ENCODE measurements around the gene RBBP5.

RBBP5 gene

GRCh38 chr1:205057808-205058575 is 63.8 kb downstream of the RBBP5 start:
- DNase-seq (ENCODE audit: low read depth): no peak

- DNase-seq (ENCODE audit: low read depth): no peak
These were observed 64.7 kb downstream of the RBBP5 start for GRCh38 chr1:205056956-205057568.

- DNase-seq (ENCODE audit: low read depth): no peak
These were observed 65.6 kb downstream of the RBBP5 start for GRCh38 chr1:205056188-205056611.

DNA sequence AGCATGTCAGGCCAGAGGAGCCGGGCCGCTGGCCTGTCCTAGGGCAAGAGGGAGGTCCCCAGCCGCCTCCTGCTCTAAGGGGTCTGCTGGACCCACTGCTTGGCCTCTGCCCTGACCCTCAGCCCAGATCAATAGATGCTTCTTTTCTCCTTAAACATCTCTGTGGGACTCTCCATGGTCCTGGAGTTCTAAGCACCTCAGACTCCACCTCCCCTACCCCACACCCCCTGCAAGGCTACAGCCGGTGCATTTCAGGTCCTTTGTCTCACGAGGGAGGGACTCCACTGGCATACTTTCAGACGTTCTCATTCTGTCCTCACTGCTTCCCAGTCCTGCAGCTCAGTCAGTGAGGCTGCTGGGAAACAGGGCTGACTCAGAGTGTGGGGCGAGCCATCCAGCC is 67.8 kb downstream of the RBBP5 start:
- no peak for DNase-seq (ENCODE audit: low read depth)

DNA sequence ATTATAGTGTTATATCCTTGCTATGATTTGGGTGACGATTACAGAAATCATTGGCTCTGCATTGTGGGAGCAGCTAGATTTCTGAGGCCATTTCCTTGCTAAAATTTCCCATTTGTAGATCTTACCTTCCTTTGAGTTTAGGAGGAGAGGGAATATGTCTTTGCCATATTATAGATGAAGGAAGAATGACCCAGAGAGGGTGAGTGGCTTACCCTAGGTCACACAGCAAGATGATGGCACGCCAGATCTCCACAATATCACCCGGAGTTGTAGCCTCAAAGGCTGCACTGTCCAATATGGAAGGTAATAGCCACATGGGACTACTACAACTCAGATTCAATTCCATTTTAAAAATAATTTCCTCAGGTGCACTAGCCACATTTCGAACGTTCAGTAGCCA is 68.5 kb downstream of the RBBP5 start:
- no peak for DNase-seq (ENCODE audit: low read depth)

DNA sequence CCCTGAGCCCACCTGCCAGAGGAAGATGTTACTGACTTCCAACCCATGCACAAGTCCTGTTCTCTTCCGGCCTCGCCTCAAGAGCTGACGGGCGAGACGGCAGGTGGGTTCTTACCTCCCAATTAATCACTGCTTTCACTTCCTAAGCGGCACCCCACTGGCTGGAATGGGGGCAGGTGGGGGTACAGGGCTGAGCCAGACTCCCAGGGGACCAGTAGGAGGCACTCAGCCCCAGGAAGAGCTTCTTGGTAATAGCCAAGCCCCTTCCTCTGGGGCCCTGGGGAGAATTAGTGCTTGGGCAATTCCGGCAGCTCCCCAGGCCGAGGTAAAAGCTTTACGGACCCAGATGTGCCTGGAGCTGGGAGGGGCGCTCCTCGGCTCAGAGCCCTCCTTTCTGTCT is 69.1 kb downstream of the RBBP5 start:
- DNase-seq (ENCODE audit: low read depth): no peak

- no peak for DNase-seq (ENCODE audit: low read depth)
These were observed 72.3 kb downstream of the RBBP5 start for GRCh38 chr1:205049479-205049878.

DNA sequence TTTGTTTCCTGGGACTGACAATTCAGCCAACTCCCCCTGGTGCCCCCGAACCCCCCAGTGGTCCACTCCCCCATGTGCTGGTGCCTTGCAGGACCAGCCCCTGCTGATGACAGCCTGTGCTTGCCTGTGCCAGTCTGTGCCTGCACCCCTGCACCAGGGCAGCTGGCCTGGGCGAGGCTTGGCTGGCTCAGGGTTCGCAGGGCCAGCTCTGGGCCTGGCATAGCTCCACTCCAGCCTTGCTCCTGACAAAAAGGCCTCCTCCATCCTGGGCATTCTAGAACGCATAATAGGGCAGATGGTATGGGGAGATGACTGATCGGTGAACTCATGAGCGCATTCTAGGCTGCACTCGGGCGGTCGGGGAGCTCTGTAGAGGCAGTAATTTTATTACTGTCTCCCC is 73.4 kb downstream of the RBBP5 start:
- no peak for DNase-seq (ENCODE audit: low read depth)

- DNase-seq (ENCODE audit: low read depth): no peak
These were observed 74.0 kb downstream of the RBBP5 start for GRCh38 chr1:205047764-205048231.

GRCh38 chr1:205046870-205047269 is 74.9 kb downstream of the RBBP5 start:
- no peak for DNase-seq (ENCODE audit: low read depth)

GRCh38 chr1:205045146-205045545 is 76.6 kb downstream of the RBBP5 start:
- DNase-seq (ENCODE audit: low read depth): no peak

DNA sequence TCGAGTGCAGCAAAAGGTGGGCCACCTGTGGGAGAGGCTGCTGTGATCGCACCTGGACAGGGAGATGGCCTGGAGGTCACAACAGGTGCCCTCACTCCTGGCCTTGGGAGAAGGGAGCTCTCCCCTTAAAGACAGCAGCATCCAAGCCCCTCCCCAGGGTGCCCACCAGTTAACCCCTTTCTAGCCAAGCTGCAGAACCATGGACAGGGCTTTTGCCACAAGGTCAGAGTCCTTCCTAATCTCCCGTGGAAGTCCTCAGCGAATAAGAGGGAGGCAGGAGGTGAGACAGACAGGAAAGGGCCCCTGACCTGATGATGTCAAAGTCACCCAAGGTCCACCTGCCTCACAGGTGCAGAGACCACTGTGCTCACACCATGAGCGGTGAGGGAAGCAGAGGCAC is 77.0 kb downstream of the RBBP5 start:
- no peak for DNase-seq (ENCODE audit: low read depth)

- no peak for DNase-seq (ENCODE audit: low read depth)
These were observed 77.9 kb downstream of the RBBP5 start for GRCh38 chr1:205043866-205044265.

DNA sequence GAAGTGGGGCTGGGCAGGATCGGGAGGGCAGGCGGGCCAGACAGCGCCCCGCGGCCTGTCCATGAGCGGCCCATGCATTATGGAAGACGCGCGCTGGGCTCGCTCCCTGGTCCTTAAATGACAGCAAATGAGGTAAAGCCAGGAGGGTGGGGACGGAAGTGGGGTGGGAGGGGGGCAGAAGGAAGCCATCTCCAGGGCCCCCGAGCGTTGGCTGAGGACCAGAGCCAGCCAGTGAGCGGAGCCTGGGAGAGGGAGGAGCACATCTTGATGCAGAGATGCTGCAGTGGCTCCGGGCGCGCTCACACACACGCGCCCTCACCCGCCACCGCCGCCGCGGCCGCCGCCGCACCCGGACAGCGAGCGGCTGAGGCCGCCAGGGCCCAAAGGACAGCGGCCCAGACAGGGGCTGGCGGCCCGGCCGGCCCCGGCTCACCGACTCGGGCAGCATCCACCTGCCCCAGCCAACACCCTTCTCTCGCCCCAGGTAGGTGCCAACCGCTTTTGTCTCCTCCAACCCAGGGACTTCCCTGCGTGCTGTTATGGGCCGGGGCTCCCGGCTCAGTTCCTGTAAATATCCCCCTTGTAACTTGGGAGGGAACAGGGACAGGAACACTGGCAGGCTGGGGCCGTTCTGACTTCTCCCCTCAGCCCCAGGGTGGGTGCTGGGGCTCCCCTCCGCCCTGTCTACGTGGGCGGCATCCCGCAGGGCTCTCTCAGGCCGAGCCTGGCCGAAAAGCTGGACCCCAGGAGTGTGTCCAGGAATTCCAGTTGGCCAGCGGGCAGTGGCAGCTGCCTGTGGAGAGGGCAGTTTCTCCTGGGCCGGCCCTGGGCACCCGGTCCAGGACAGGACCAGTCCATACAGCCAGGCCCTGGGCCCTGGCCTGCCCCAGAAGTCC is 78.6 kb downstream of the RBBP5 start, which contains the start of gene CNTN2:
TSS of gene CNTN2 (plus strand) at position 302 of the 896 bp plus-strand sequence. CDS start 9,974 bp downstream, outside the sequence.
- DNase-seq (ENCODE audit: low read depth): no peak

DNA sequence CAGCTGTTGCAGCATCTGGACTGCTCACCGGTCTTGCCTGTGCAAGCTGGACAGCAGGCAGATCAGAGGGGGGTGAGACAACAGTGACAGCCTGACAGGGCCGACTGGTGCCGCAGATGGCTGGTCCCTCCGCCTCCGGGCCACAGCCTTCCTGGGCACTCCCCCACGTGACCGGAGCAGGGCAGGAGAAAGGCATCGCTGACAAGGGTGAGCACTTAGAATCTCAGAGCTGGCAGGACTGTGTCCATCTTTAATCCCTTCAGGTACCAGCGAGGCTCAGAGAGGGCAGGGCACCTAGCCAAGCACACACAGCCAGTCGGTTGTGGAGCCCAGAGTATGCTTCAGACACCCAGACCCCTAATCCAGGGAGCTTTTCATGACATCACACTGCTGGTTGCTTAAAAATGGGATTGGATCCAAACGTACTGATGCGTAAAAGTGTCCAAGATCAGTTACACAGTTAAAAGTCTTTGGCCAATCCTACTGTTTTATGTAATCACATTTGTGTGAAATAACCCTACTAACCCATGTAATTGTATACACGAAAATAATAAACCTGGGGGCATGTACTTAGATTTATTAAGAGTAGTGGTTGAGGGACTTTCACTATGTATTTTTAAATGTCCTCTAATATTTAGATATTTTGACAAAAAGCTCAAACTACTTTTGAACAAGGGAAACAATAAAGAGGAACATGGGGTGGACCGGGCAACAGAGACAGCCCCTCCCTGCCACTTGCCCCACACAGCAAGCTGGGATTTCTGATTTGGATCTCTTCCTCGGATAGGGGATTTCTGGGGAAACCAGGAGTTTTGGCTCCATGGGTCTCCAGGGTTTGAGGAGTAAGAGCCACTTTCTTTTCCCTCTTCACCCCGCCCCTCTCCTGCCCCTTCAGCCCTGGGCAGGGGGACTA is 79.5 kb downstream of the RBBP5 start:
- DNase-seq (ENCODE audit: low read depth): no peak

DNA sequence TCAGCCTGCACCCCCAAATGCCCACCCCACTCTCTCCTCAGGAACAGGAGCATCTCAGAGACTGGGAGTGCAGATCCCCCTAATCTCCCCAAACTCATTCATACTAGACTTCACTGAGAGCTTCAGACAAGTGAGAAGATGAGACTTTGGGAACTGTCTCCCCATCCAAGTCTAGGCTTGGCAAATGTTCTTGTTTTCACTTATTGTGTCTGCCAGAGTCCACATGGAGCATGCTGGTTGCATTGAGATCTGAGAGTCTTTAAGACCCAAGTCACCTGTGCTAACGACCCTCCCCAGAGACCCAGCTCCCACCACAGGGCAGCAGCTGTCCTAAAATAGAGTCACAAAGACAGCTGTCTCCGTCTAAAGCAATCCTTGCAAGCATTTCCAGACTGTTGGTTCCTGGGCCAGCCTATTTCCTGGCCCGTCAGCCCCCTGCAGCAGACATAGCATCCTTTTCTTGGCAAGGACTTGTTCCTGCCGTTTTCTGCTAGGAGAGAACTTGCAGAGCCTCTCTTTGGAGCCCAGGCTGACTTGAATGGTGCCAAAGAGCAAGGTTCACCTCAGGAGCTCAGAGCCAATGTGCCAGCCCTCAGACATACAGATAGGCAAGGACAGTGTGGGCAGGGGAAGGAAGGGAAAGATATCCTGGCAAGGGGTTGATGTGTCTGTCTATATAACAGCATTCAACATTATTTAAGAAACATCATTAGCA is 80.6 kb downstream of the RBBP5 start:
- no peak for DNase-seq (ENCODE audit: low read depth)

DNA sequence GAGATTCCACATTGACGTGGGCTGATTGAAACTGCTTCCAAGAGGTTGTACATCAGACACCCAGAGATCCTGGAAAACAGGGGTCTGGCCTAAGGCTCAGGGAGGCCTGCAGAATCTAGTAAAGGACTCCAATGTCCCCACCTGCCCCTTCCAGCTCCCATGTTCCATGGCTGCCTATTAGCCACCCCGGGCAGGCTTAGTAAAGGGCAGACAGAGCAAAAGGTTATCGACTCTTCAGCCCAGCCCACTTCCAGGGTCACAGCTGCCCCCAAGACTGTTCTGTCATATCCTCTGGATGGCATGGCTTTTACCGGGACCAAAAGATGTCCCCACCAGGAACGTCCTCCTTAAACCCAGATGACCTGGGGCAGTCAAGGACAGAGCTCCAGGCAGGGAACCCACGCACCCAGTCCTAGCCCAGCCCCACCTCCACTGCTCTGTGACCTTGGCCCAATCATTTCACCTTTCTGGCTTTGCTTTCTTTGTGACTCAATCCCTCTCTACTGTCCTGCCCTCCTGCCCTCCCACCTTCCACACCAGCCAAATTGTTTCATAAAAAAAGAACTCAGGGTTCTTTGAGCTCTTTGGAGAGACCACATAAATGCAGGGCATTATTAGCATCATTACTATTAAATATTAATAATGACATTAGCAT is 83.5 kb downstream of the RBBP5 start:
- DNase-seq (ENCODE audit: low read depth): no peak

GRCh38 chr1:205037539-205037938 is 84.2 kb downstream of the RBBP5 start:
- no peak for DNase-seq (ENCODE audit: low read depth)

Data from non-pigmented ciliary epithelial cell (primary cell).